ENCODE results near the gene MBOAT2.

MBOAT2 gene

DNA sequence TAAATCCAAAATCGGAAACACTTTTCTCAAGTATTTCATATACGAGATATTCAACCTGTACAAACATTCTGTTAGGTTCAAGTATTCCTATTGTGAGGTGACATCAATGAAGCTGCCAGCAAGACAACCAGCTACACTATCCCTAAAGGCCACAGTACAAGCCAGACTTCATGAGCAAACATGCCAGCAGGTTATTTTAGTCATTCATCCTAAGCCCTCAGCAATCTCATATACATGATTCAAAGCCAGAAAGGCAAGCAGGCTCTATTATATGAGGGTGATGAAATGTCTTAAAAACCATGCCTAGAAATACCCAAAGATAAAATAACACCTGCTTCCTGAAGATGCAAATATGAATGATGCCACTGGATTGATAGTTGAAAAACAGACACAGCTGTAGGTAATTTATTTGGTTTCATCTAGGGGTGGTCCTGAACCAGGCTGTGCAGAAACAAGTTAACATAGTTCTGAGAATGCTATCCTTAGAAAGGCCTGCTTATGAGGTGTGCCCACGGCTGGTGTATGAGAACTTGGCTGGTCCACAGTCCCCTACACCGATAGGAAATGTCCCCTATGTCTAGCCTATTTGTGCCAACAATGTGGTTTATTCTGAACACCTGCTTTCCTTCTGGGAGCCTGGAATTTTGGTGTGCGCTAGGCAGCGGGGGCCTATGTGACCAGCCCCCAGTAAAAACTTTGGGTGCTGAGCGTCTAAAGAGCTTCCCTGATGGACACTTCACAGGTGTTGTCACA lies 117.9 kb downstream of the MBOAT2 start:
- H3K9ac ChIP-seq (ENCODE audit: low read depth, low read length): no peak overlapping the region
- H3K36me3 ChIP-seq (ENCODE audit: control insufficient read depth, insufficient read depth, low read length): peaks cover 5% of the 10 kb centered on the region
- no peaks in the 10 kb centered on the region for H3K4me1 ChIP-seq (ENCODE audit: control insufficient read depth, insufficient read depth, low read length)
- H3K27me3 ChIP-seq (ENCODE audit: control insufficient read depth, insufficient read depth, low read length): no peaks in the 10 kb centered on the region
- H3K4me3 ChIP-seq (ENCODE audit: low read depth, low read length): no peak overlapping the region
- no peaks in the 10 kb centered on the region for H3K9me3 ChIP-seq (ENCODE audit: control insufficient read depth, insufficient read depth, low read length)

DNA sequence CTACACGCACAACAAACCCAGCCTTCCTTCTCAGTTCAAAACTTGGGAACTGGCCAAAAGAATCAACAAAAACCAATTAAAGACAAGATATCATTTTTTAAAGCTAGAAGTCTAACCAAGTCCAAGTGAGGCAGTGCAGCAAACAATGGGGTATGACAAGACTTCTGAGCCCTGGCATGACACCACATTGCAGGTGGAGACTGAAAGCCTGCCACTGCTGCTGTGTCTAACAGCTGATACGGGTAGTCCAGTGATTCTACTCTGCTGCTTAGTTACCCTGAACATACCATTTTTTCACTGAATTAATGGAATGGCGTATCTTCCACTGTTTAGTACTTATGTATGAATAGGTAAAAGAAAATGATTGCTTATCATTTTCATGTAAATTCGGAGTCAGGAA lies 118.7 kb downstream of the MBOAT2 start:
- Histone ChIP-seq H3K9ac (ENCODE audit: low read depth, low read length) (no peak overlapping the region), H3K9me3 (ENCODE audit: control insufficient read depth, insufficient read depth, low read length) (no peaks in the 10 kb centered on the region), H3K4me1 (ENCODE audit: control insufficient read depth, insufficient read depth, low read length) (no peaks in the 10 kb centered on the region), H3K27me3 (ENCODE audit: control insufficient read depth, insufficient read depth, low read length) (no peaks in the 10 kb centered on the region), H3K36me3 (ENCODE audit: control insufficient read depth, insufficient read depth, low read length) (peaks cover 5% of the 10 kb centered on the region), H3K4me3 (ENCODE audit: low read depth, low read length) (no peak overlapping the region)

DNA sequence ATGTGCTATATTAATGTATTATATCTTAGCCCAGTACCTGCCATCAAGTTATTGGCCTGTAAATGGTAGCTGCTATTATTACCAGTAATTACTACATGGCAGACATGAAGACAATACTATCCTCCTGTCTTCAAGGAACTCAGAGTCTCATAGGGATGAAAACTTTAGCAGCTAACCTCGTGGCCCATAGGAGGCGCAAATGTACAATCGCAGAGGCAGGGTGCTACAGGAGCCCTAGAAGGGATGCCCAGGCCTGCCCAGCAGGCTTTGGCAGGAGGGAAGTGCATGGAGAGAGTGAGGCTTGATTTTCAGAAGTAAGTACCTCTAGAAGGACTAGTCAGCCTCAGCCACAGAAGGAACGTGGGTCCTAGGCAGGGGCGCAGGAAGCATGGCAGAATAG lies 121.4 kb downstream of the MBOAT2 start:
- no peaks in the 10 kb centered on the region for H3K9me3 ChIP-seq (ENCODE audit: control insufficient read depth, insufficient read depth, low read length)
- no peaks in the 10 kb centered on the region for H3K27me3 ChIP-seq (ENCODE audit: control insufficient read depth, insufficient read depth, low read length)
- no peak overlapping the region for H3K9ac ChIP-seq (ENCODE audit: low read depth, low read length)
- no peaks in the 10 kb centered on the region for H3K4me1 ChIP-seq (ENCODE audit: control insufficient read depth, insufficient read depth, low read length)
- no peak overlapping the region for H3K4me3 ChIP-seq (ENCODE audit: low read depth, low read length)
- H3K36me3 ChIP-seq (ENCODE audit: control insufficient read depth, insufficient read depth, low read length): peaks cover 9% of the 10 kb centered on the region

DNA sequence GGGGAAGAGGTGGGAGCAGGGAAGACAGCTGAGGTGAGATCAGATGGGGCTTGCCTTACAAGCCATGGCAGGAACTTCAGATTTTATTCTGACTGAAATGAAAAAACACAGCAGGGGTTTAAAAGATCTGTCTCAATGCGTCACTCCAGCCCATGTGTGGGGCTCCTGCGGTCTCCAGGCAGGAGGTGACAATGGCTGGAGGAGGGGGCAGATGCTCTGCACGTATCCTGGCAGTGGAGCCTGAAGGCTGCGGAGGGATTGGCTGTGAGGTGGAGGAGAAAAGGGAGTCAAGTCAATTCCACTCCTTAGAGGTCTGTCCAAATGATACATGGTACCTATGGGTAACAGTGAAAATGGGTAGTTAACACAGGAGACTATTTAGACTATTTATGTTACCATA lies 125.6 kb downstream of the MBOAT2 start:
- Histone ChIP-seq H3K4me1 (ENCODE audit: control insufficient read depth, insufficient read depth, low read length) (no peaks in the 10 kb centered on the region), H3K9me3 (ENCODE audit: control insufficient read depth, insufficient read depth, low read length) (no peaks in the 10 kb centered on the region), H3K36me3 (ENCODE audit: control insufficient read depth, insufficient read depth, low read length) (peaks cover 9% of the 10 kb centered on the region), H3K9ac (ENCODE audit: low read depth, low read length) (no peak overlapping the region), H3K4me3 (ENCODE audit: low read depth, low read length) (no peak overlapping the region), H3K27me3 (ENCODE audit: control insufficient read depth, insufficient read depth, low read length) (no peaks in the 10 kb centered on the region)

DNA sequence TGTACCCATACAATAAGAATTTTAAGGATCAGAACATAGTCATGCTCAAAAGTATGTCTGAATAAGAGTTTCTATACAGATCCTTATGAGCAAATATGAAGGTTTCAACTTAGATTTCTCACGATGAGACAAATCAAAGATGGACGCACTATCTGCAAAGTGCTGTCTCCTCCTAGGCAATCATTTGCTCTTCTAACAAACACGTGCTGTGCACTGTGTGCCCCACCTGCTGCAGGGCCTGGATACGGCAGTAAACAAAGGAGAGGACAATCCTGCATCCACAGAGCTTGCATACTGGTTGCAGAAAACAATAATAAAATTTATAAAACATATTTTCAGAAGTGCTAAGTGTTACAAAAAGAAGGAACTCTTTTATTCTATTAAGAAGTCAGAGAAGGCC lies 126.2 kb downstream of the MBOAT2 start:
- Histone ChIP-seq H3K4me1 (ENCODE audit: control insufficient read depth, insufficient read depth, low read length) (no peaks in the 10 kb centered on the region), H3K9me3 (ENCODE audit: control insufficient read depth, insufficient read depth, low read length) (no peaks in the 10 kb centered on the region), H3K36me3 (ENCODE audit: control insufficient read depth, insufficient read depth, low read length) (peaks cover 9% of the 10 kb centered on the region), H3K4me3 (ENCODE audit: low read depth, low read length) (no peak overlapping the region), H3K9ac (ENCODE audit: low read depth, low read length) (no peak overlapping the region), H3K27me3 (ENCODE audit: control insufficient read depth, insufficient read depth, low read length) (no peaks in the 10 kb centered on the region)

GRCh38 chr2:8876628-8877027 lies 126.9 kb downstream of the MBOAT2 start:
- Histone ChIP-seq H3K9ac (ENCODE audit: low read depth, low read length) (no peak overlapping the region), H3K9me3 (ENCODE audit: control insufficient read depth, insufficient read depth, low read length) (no peaks in the 10 kb centered on the region), H3K27me3 (ENCODE audit: control insufficient read depth, insufficient read depth, low read length) (no peaks in the 10 kb centered on the region), H3K36me3 (ENCODE audit: control insufficient read depth, insufficient read depth, low read length) (peaks cover 9% of the 10 kb centered on the region), H3K4me3 (ENCODE audit: low read depth, low read length) (no peak overlapping the region), H3K4me1 (ENCODE audit: control insufficient read depth, insufficient read depth, low read length) (no peaks in the 10 kb centered on the region)

GRCh38 chr2:8872821-8873432 lies 130.6 kb downstream of the MBOAT2 start:
- no peak overlapping the region for H3K4me3 ChIP-seq (ENCODE audit: low read depth, low read length)
- no peak overlapping the region for H3K9ac ChIP-seq (ENCODE audit: low read depth, low read length)
- H3K4me1 ChIP-seq (ENCODE audit: control insufficient read depth, insufficient read depth, low read length): no peaks in the 10 kb centered on the region
- H3K27me3 ChIP-seq (ENCODE audit: control insufficient read depth, insufficient read depth, low read length): no peaks in the 10 kb centered on the region
- peaks cover 4% of the 10 kb centered on the region for H3K36me3 ChIP-seq (ENCODE audit: control insufficient read depth, insufficient read depth, low read length)
- no peaks in the 10 kb centered on the region for H3K9me3 ChIP-seq (ENCODE audit: control insufficient read depth, insufficient read depth, low read length)

DNA sequence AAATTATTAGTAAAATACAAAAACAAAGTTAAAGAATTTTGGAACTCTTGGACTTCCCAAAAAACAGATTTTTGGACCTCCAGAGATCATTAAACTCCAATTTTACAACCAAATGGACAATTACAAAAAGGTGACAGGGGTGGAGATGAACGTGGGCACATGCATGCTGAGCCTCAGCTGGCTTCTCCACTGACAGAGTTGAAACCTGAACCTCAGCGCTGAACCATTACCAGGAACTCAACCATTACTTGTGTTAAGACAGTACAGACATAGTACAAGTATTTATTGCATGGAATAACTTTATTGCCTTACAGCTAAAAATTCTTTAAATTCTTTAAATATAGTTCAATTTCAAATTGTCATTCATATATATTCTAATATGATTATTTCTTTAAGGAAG lies 133.0 kb downstream of the MBOAT2 start:
- Histone ChIP-seq H3K9me3 (ENCODE audit: control insufficient read depth, insufficient read depth, low read length) (no peaks in the 10 kb centered on the region), H3K27me3 (ENCODE audit: control insufficient read depth, insufficient read depth, low read length) (no peaks in the 10 kb centered on the region), H3K36me3 (ENCODE audit: control insufficient read depth, insufficient read depth, low read length) (no peaks in the 10 kb centered on the region), H3K9ac (ENCODE audit: low read depth, low read length) (no peak overlapping the region), H3K4me3 (ENCODE audit: low read depth, low read length) (no peak overlapping the region), H3K4me1 (ENCODE audit: control insufficient read depth, insufficient read depth, low read length) (no peaks in the 10 kb centered on the region)

DNA sequence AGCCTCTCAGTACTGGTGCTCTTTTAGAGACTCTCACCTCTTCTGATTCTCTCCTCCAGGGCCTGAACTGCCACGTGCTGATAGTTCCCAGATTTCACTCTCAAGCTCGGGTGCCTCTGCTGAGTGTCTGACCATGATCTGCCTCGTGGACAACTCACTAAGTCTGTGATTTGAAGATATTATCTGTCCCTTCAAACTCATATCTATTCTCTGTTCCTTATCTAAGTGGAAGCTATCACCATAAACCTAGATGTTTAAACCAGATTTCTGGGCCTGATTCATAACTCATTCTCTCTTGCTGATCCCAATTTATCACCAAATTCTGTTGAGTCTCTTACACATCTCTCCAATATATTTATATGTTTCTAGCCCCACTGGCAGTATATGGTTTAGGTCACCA lies 136.1 kb downstream of the MBOAT2 start:
- Histone ChIP-seq H3K4me3 (ENCODE audit: low read depth, low read length) (no peak overlapping the region), H3K9me3 (ENCODE audit: control insufficient read depth, insufficient read depth, low read length) (no peaks in the 10 kb centered on the region), H3K4me1 (ENCODE audit: control insufficient read depth, insufficient read depth, low read length) (no peaks in the 10 kb centered on the region)

DNA sequence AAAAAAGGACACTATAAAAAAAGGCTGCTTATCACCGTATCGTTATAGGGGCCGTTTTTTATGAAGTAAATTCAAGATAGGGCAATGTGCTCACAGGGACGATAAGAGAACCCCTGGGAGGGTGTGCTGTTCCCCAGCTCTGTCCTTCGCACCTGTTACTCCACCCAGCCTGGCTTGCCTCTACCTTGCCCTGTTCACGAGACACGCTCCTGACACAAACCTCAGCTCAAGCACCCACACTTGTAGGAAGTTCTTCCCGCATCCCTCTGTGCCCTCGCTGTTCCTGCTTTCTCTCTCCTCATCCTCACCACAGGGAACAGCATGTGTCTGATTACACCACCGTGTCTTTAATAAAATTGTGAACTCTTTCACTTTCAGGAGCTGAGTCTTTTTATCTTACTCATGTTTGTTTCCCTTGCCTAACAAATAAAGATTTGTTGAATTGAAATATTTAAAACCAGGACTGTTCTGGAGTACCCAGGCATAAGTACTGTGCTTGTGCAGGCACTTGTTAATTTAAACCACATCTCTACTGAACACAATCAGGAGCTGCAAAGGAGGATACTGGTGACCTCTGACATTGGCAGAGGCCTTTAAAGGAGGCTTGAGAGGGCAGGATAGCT lies 140.0 kb downstream of the MBOAT2 start:
- no peaks in the 10 kb centered on the region for H3K4me1 ChIP-seq (ENCODE audit: control insufficient read depth, insufficient read depth, low read length)
- H3K36me3 ChIP-seq (ENCODE audit: control insufficient read depth, insufficient read depth, low read length): no peaks in the 10 kb centered on the region
- no peak overlapping the region for H3K9ac ChIP-seq (ENCODE audit: low read depth, low read length)

More for the DNA sequence above, 136.1 kb downstream of the MBOAT2 start:
- Histone ChIP-seq H3K27me3 (ENCODE audit: control insufficient read depth, insufficient read depth, low read length) (no peaks in the 10 kb centered on the region), H3K36me3 (ENCODE audit: control insufficient read depth, insufficient read depth, low read length) (no peaks in the 10 kb centered on the region), H3K9ac (ENCODE audit: low read depth, low read length) (no peak overlapping the region)

GRCh38 chr2:8862230-8862629 lies 141.3 kb downstream of the MBOAT2 start:
- Histone ChIP-seq H3K9me3 (ENCODE audit: control insufficient read depth, insufficient read depth, low read length) (no peaks in the 10 kb centered on the region), H3K9ac (ENCODE audit: low read depth, low read length) (no peak overlapping the region), H3K4me3 (ENCODE audit: low read depth, low read length) (no peak overlapping the region), H3K27me3 (ENCODE audit: control insufficient read depth, insufficient read depth, low read length) (no peaks in the 10 kb centered on the region), H3K36me3 (ENCODE audit: control insufficient read depth, insufficient read depth, low read length) (no peaks in the 10 kb centered on the region), H3K4me1 (ENCODE audit: control insufficient read depth, insufficient read depth, low read length) (no peaks in the 10 kb centered on the region)

More for the DNA sequence above, 140.0 kb downstream of the MBOAT2 start:
- Histone ChIP-seq H3K4me3 (ENCODE audit: low read depth, low read length) (no peak overlapping the region), H3K27me3 (ENCODE audit: control insufficient read depth, insufficient read depth, low read length) (no peaks in the 10 kb centered on the region), H3K9me3 (ENCODE audit: control insufficient read depth, insufficient read depth, low read length) (no peaks in the 10 kb centered on the region)

GRCh38 chr2:8861797-8862196 lies 141.7 kb downstream of the MBOAT2 start:
- H3K27me3 ChIP-seq (ENCODE audit: control insufficient read depth, insufficient read depth, low read length): no peaks in the 10 kb centered on the region
- H3K4me3 ChIP-seq (ENCODE audit: low read depth, low read length): no peak overlapping the region
- no peaks in the 10 kb centered on the region for H3K9me3 ChIP-seq (ENCODE audit: control insufficient read depth, insufficient read depth, low read length)
- no peak overlapping the region for H3K9ac ChIP-seq (ENCODE audit: low read depth, low read length)
- no peaks in the 10 kb centered on the region for H3K36me3 ChIP-seq (ENCODE audit: control insufficient read depth, insufficient read depth, low read length)
- no peaks in the 10 kb centered on the region for H3K4me1 ChIP-seq (ENCODE audit: control insufficient read depth, insufficient read depth, low read length)

Data from iPS-15b (cell line).